GM12878 (cell line): ENCODE data around the gene AHNAK2.

Experiments
- CHD1 ChIP-seq: IDR thresholded peaks from 2 replicates; pipeline ENCODE4 v1.6.1; 2012; ENCODE audit warnings: low read depth, low read length, improper control_type of control experiment
- CHD2 ChIP-seq: IDR thresholded peaks from 2 replicates; pipeline ENCODE4 v1.6.1; 2011; ENCODE audit warnings: low read depth, low read length, improper control_type of control experiment, borderline replicate concordance
- EZH2 ChIP-seq: IDR thresholded peaks from 2 replicates; pipeline ENCODE4 v1.6.1; 2012; ENCODE audit warnings: low read depth, mild to moderate bottlenecking, control low read depth, inconsistent platforms, low read length, borderline replicate concordance; ENCODE audit not compliant: control insufficient read depth
- KAT2A ChIP-seq: conservative IDR thresholded peaks from 2 replicates; pipeline ENCODE4 v1.6.1; 2011; ENCODE audit warnings: low read depth, low read length; ENCODE audit not compliant: control insufficient read depth
- TF ChIP-seq, protein P1 (sequence below), 3 experiments: IDR thresholded peaks in 2 of 3; conservative IDR thresholded peaks in 1 of 3; 2 replicates each; pipeline ENCODE4 v1.5.1; 2011; ENCODE audit warnings: low read depth in 3 of 3, low read length in 3 of 3, mild to moderate bottlenecking in 3 of 3, control low read depth in 2 of 3, moderate library complexity in 2 of 3, inconsistent platforms in 1 of 3, mixed read lengths in 1 of 3; ENCODE audit not compliant: control insufficient read depth in 2 of 3, insufficient read depth in 1 of 3; ENCODE audit errors: extremely low read depth in 1 of 3

GRCh38 chr14:104993808-104994591 lies 15.8 kb upstream of the AHNAK2 start:
- TF ChIP-seq EZH2: no peak
- TF ChIP-seq CHD1: no peak
- TF ChIP-seq, protein P1, sequence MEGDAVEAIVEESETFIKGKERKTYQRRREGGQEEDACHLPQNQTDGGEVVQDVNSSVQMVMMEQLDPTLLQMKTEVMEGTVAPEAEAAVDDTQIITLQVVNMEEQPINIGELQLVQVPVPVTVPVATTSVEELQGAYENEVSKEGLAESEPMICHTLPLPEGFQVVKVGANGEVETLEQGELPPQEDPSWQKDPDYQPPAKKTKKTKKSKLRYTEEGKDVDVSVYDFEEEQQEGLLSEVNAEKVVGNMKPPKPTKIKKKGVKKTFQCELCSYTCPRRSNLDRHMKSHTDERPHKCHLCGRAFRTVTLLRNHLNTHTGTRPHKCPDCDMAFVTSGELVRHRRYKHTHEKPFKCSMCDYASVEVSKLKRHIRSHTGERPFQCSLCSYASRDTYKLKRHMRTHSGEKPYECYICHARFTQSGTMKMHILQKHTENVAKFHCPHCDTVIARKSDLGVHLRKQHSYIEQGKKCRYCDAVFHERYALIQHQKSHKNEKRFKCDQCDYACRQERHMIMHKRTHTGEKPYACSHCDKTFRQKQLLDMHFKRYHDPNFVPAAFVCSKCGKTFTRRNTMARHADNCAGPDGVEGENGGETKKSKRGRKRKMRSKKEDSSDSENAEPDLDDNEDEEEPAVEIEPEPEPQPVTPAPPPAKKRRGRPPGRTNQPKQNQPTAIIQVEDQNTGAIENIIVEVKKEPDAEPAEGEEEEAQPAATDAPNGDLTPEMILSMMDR (IDR thresholded peaks at IDR 0.05 in 2 of 3, conservative IDR thresholded peaks at IDR 0.05 in 1 of 3; ENCODE audit: control insufficient read depth in 2 of 3, extremely low read depth in 1 of 3, insufficient read depth in 1 of 3, low read depth in 3 of 3, low read length in 3 of 3): no peak
- TF ChIP-seq CHD2: no peak
- no peak for TF ChIP-seq KAT2A
